Activated T-cell treated with anti-CD3 and anti-CD28 coated beads, Interleukin-2, amount 50 U/mL, for 4 hours (primary cell): ENCODE data around the gene MMP24. TPM values are rescaled to one million over a fixed set of nuclear protein-coding genes. Genes with fewer than 3 reads are reported as not detected.
A peak's percentile ranks its signal among the peaks of the same experiment; 100 is the strongest.

Experiments used
- ATAC-seq, 2 donors: fragments of 200-7000 bp; cut with Tn5 transposase; one replicate each; pipeline ENCODE4 v1.10.0; 2021
- DNase-seq: peaks from one replicate; pipeline ENCODE4 v3.0.0-alpha.2; 2020
- H3K27me3 Mint-ChIP-seq: one replicate; pipeline ENCODE4 v1.8.0; 2021; ENCODE audit warnings: low read depth, mixed read lengths
- H3K36me3 Mint-ChIP-seq: one replicate; pipeline ENCODE4 v1.8.0; 2022; ENCODE audit warnings: mixed read lengths; ENCODE audit not compliant: insufficient read depth
- H3K4me1 Mint-ChIP-seq: one replicate; pipeline ENCODE4 v1.8.0; 2021; ENCODE audit warnings: low read depth, mixed read lengths
- H3K4me3 Mint-ChIP-seq: one replicate; pipeline ENCODE4 v1.8.0; 2021; ENCODE audit warnings: mild to moderate bottlenecking, moderate library complexity, mixed read lengths
- H3K9me3 Mint-ChIP-seq: one replicate; pipeline ENCODE4 v1.8.0; 2021; ENCODE audit warnings: mixed read lengths
- total RNA-seq, 3 donors: library from RNA; stranded (reverse); gene quantifications; one replicate each; pipeline ENCODE4 v1.2.1, GENCODE V29; 2021

The MMP24 gene
- total RNA-seq, 3 donors from 2014 or later = not detected

- H3K36me3 Mint-ChIP-seq = peaks cover 24% of the 10 kb centered on the region
- no peak for ATAC-seq
- H3K4me1 Mint-ChIP-seq = peaks cover 19% of the 10 kb centered on the region
- no peaks in the 10 kb centered on the region for H3K27me3 Mint-ChIP-seq
- DNase-seq = no peak
- peak overlapping the region; percentile 88 for H3K4me3 Mint-ChIP-seq
- no peaks in the 10 kb centered on the region for H3K9me3 Mint-ChIP-seq
Observed at GRCh38 chr20:35275741-35276251, 49.3 kb downstream of the MMP24 start.

DNA sequence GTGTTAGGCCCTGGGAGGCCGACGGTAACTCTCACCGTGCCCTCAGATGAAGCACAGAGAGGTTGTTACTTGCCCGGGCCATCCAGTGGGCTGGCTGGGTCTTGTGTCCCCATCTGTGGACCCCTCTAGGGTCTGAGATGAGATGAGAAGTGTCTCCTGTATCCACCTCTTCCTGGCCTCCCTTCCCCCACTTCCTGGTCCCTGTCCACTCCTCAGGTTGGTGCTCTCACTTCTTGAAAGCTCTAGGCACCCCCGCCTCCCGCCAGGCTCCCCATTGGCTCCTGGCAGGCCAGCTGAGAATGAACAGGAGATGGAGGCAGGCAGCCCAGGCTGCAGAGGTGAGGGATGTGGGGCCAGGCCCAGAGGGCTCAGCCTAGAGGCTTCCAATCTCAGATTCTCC lies 49.9 kb downstream of the MMP24 start:
- ATAC-seq = no peak
- peaks cover 20% of the 10 kb centered on the region for H3K36me3 Mint-ChIP-seq
- H3K4me3 Mint-ChIP-seq = peak overlapping the region; percentile 88
- H3K27me3 Mint-ChIP-seq = no peaks in the 10 kb centered on the region
- H3K9me3 Mint-ChIP-seq = no peaks in the 10 kb centered on the region
- H3K4me1 Mint-ChIP-seq = peaks cover 19% of the 10 kb centered on the region
- DNase-seq = no peak

- DNase-seq (no peak), ATAC-seq (no peak)
- H3K4me1 Mint-ChIP-seq = peaks cover 20% of the 10 kb centered on the region
- no peaks in the 10 kb centered on the region for H3K9me3 Mint-ChIP-seq
- H3K36me3 Mint-ChIP-seq = peaks cover 22% of the 10 kb centered on the region
- H3K4me3 Mint-ChIP-seq = peak overlapping the region; percentile 88
- no peaks in the 10 kb centered on the region for H3K27me3 Mint-ChIP-seq
Observed at GRCh38 chr20:35277127-35277526, 50.6 kb downstream of the MMP24 start.

- ATAC-seq = peak; percentile 95 to 96
Observed at GRCh38 chr20:35277531-35278395, 51.3 kb downstream of the MMP24 start, which contains the start of gene MMP24OS. TSS of gene MMP24OS (minus strand) at chr20:35278122. CDS start at chr20:35277929, 193 bp downstream.

GRCh38 chr20:35279040-35279439 lies 52.5 kb downstream of the MMP24 start:
- no peak overlapping the region for H3K4me3 Mint-ChIP-seq

More at GRCh38 chr20:35277531-35278395, 51.3 kb downstream of the MMP24 start, which contains the start of gene MMP24OS:
- Mint-ChIP-seq H3K4me1 (peaks cover 24% of the 10 kb centered on the region), H3K9me3 (no peaks in the 10 kb centered on the region), H3K4me3 (peak within 1 kb of the TSS; percentile 88), H3K36me3 (peaks cover 24% of the 10 kb centered on the region), H3K27me3 (no peaks in the 10 kb centered on the region)
- DNase-seq = peak; percentile 84

GRCh38 chr20:35279533-35280174 lies 53.2 kb downstream of the MMP24 start:
- DNase-seq (no peak), ATAC-seq (no peak)
- Mint-ChIP-seq H3K27me3 (no peaks in the 10 kb centered on the region), H3K4me3 (no peak overlapping the region), H3K4me1 (peaks cover 32% of the 10 kb centered on the region), H3K9me3 (no peaks in the 10 kb centered on the region), H3K36me3 (peaks cover 24% of the 10 kb centered on the region)

More at GRCh38 chr20:35279040-35279439, 52.5 kb downstream of the MMP24 start:
- no peak for DNase-seq
- H3K4me1 Mint-ChIP-seq = peaks cover 32% of the 10 kb centered on the region
- peaks cover 24% of the 10 kb centered on the region for H3K36me3 Mint-ChIP-seq
- no peak for ATAC-seq
- no peaks in the 10 kb centered on the region for H3K9me3 Mint-ChIP-seq
- H3K27me3 Mint-ChIP-seq = no peaks in the 10 kb centered on the region

- Mint-ChIP-seq H3K4me3 (no peak overlapping the region), H3K4me1 (peaks cover 38% of the 10 kb centered on the region)
Observed at GRCh38 chr20:35280523-35280922, 54.0 kb downstream of the MMP24 start.

GRCh38 chr20:35281506-35282101 lies 55.1 kb downstream of the MMP24 start:
- Mint-ChIP-seq H3K4me1 (peaks cover 36% of the 10 kb centered on the region), H3K4me3 (no peak overlapping the region), H3K36me3 (peaks cover 24% of the 10 kb centered on the region), H3K9me3 (no peaks in the 10 kb centered on the region), H3K27me3 (no peaks in the 10 kb centered on the region)
- ATAC-seq (no peak), DNase-seq (no peak)

More at GRCh38 chr20:35280523-35280922, 54.0 kb downstream of the MMP24 start:
- H3K36me3 Mint-ChIP-seq = peaks cover 24% of the 10 kb centered on the region
- H3K9me3 Mint-ChIP-seq = no peaks in the 10 kb centered on the region
- DNase-seq (no peak), ATAC-seq (no peak)
- no peaks in the 10 kb centered on the region for H3K27me3 Mint-ChIP-seq

DNA sequence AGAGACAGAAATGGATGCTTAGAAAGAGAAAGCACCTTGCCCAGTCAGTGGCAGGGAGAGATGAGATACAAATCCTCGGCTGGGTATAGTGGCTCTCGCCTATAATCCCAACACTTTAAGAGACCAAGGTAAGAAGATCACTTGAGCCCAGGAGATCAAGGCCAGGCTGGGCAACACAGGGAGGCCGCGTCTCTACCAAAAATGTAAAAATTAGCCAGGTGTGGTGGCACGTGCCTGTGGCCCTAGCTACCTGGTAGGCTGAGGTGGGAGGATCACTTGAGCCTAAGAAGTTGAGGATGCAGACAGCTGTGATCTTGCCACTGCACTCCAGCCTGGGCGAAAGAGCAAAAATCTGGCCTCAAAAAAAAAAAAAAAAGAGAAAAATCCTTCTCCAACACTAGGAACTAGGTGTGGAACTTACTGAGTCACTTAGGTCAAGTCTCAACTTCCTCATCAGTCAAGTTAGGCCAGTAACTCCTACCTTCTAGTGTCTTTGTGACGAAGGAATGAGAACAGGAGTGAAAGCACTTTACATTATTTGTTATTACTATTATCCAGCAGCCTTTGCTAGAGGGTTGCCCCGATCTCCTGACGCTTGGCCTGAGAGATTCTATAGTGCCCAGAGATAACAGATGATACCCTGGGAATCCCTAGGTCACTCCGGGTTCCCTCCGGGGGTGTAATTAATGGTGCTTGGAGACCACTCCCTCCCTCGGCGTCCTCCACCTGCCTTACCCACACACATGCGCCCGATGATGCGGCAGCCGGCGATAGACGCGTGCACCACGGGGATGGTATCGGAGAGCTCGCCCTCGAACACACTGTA lies 57.2 kb downstream of the MMP24 start:
- Mint-ChIP-seq H3K27me3 (no peaks in the 10 kb centered on the region), H3K9me3 (no peaks in the 10 kb centered on the region)
- ATAC-seq = peak in 1 of 2 donors; percentile 52

GRCh38 chr20:35284267-35284991 lies 57.9 kb downstream of the MMP24 start, which contains the start of gene EIF6:
TSS of gene EIF6 (minus strand) at chr20:35284772. CDS start at chr20:35284487, 285 bp downstream.
- Mint-ChIP-seq H3K27me3 (no peaks in the 10 kb centered on the region), H3K4me1 (peaks cover 29% of the 10 kb centered on the region), H3K36me3 (peaks cover 17% of the 10 kb centered on the region), H3K4me3 (peak within 1 kb of the TSS; percentile 84), H3K9me3 (no peaks in the 10 kb centered on the region)
- ATAC-seq (peak; percentile 88 to 95), DNase-seq (peak; percentile 60)

More for the DNA sequence above, 57.2 kb downstream of the MMP24 start:
- no peak for DNase-seq
- Mint-ChIP-seq H3K36me3 (peaks cover 21% of the 10 kb centered on the region), H3K4me3 (peak overlapping the region; percentile 84), H3K4me1 (peaks cover 29% of the 10 kb centered on the region)

DNA sequence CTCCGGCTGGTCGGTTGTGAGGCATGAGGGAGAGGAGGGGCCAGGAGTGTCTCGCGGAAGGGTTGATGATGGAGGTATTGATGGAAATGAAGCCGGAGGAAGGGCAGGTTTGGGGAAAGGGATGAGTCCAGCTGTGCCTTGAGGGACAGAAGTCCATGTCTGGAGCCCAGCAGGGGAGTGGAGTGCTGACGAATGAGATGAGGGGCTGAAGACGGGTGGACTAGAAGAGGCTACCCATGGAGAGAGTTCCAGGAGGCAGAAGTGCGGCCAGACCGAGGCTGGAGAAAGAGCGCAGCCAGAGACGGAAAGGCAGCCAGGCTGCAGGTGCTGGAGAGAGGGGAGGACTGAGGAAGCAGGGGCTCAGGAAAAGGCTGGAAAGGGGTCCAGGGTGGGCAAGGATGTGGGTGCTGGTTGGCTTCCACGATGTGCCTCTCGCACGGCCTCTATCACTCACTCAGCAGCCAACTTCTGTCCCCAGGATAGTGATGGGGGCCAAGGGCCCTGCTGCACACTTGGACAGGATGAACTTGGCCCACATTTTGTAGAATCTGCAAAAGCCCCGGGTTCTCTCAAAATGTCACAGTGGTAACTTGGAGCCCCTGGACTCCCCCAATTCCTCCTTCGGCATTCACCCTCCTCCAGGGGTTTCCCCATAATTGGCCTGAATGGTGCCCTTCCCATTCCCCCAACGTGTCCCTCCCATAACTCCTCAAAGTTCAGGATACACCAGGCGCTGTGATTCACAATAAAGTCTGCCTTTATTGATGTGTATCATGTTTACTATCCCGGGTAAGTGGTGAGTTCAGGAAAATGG lies 58.7 kb downstream of the MMP24 start:
- H3K4me3 Mint-ChIP-seq = peak overlapping the region; percentile 84
- no peaks in the 10 kb centered on the region for H3K27me3 Mint-ChIP-seq
- H3K36me3 Mint-ChIP-seq = peaks cover 9% of the 10 kb centered on the region
- DNase-seq = no peak
- peaks cover 26% of the 10 kb centered on the region for H3K4me1 Mint-ChIP-seq
- H3K9me3 Mint-ChIP-seq = no peaks in the 10 kb centered on the region
- no peak for ATAC-seq

DNA sequence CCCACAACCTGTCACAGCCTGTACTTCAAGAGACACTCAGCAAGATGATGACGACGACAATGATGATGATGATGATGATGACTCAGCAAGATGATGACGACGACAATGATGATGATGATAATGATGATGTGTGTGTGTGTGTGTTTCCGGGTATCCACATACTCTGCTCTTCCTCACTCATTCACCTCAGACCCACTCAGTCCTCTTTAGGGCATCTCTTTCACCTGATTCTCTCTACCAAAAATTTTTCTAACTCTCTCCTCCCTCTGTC lies 59.3 kb downstream of the MMP24 start:
- H3K4me1 Mint-ChIP-seq = peaks cover 25% of the 10 kb centered on the region
- H3K36me3 Mint-ChIP-seq = peaks cover 4% of the 10 kb centered on the region
- no peak for DNase-seq
- no peaks in the 10 kb centered on the region for H3K27me3 Mint-ChIP-seq
- ATAC-seq = no peak
- H3K4me3 Mint-ChIP-seq = peak overlapping the region; percentile 84
- H3K9me3 Mint-ChIP-seq = no peaks in the 10 kb centered on the region
